ENCODE results near the gene PRLR. TPM values are rescaled to one million over a fixed set of nuclear protein-coding genes. Genes with fewer than 3 reads are reported as not detected.
"Not testable (repeated sequence)": the region's sequence is repeated elsewhere in the genome, so short reads cannot be mapped to it uniquely, and the experiment has no call there.

Gene PRLR
- total RNA-seq, 1 donor: under 0.01 TPM

DNA sequence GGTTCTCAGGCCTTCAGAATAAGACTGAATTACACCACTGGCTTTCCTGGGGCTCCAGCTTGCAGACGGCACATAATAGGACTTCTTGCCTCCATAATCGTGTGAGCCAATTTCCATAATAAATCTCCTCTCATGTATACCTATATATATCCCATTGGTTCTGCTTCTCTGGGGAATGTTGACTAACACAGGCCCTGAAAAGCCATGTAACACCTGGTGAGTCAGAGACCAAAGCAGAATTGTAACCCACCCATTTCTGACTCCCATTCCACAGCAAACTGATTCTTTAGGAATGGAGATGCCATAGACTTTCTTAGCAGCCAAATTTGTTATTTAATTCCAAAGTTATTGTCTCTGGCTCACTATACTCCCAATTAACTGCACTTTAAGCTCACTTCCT is 97.1 kb downstream of the PRLR start:
- no peak for DNase-seq (ENCODE audit: low read depth in 2 of 3, low spot score in 2 of 3)

GRCh38 chr5:35131723-35132122 is 98.6 kb downstream of the PRLR start:
- DNase-seq (ENCODE audit: low read depth in 2 of 3, low spot score in 2 of 3): no peak

DNA sequence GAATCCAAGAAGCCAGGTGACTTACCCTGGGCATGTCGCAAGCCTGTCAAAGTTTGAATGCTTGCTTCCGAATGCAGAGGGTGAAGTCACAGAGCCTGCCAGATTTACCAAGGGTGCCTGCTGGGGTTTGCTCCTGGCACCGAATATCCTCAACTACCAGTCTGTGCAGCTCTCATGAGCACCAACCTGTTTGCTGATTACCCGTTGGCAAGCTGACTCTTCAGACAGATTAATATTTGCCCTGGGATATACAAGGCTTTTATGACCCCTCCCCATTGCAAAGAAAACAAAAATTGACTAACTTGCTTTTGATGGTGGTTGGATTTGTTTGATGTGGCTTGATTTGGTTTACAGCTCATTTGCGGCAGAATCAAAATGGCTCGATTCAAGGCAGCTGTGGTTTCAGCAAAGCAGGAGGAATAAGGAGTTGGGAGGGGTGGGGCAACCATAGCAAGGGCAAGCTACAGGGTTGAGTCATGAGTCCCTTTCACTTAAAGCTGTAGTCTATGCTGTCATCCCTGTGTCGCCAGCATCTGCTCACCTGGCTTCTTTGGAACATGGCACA is 100.3 kb downstream of the PRLR start:
- DNase-seq (ENCODE audit: low read depth in 2 of 3, low spot score in 2 of 3): no peak

DNA sequence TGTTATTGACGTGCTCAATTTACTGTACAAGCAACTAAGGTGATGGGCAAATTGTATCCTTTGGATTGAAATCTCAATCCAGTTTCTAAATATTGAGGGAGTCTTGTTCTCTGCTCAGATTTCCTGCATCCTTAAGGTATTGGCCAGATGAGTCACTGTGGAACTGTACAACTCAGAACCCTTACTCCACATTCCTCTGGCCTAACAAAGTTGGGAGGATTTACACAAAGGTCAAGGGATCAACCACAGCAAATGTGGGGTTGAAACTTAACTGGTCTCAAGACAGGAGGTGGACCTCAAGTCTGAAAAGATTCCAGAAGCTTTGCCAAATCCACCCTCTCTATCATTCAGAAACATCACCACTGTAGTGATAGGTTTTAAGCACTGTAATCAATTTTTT is 101.0 kb downstream of the PRLR start:
- no peak for DNase-seq (ENCODE audit: low read depth in 2 of 3, low spot score in 2 of 3)

- DNase-seq (ENCODE audit: low read depth in 2 of 3, low spot score in 2 of 3): no peak
Observed at GRCh38 chr5:35127006-35127405, 103.3 kb downstream of the PRLR start.

DNA sequence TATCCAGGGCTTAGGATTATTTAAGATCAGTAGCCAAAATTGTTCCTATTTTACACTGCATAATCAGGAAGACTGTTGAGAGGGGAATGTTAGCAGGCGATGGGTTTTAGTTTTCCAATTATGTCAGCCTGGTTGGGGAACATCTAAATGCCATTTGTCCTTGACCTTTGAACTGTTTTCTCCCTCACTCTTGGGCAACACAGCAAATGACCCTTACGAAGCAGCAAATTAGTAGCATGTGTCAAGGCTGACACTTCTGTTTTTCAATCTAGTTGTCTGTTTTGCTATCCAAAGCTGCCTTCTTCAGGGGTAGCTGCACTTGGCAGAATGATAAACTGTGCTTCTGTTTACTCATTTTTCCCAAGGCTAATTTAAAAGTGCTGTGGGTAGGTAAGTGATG is 104.5 kb downstream of the PRLR start:
- DNase-seq (ENCODE audit: low read depth in 2 of 3, low spot score in 2 of 3): no peak

GRCh38 chr5:35124932-35125331 is 105.4 kb downstream of the PRLR start:
- DNase-seq (ENCODE audit: low read depth in 2 of 3, low spot score in 2 of 3): no peak

DNA sequence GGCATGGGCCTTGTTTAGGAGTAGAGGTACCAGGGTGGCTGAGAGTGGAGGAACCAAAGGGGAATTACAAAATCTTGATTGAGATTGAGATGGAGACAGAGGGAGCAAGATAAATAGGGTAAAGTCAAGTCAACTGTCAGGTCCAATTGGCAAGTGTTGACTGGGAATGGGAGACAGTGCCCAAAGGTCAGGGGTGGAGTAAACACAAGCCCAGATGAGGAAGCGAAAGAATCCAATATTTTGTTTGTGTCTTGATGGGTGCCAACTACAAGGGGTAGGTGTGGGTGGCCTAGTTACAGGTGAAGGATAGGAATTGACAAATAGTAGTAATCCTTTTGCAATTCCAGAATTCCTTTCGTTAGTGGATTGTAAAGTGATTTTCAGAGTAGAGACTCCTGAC is 107.5 kb downstream of the PRLR start:
- no peak for DNase-seq (ENCODE audit: low read depth in 2 of 3, low spot score in 2 of 3)

GRCh38 chr5:35120715-35121114 is 109.6 kb downstream of the PRLR start:
- no peak for DNase-seq (ENCODE audit: low read depth in 2 of 3, low spot score in 2 of 3)

DNA sequence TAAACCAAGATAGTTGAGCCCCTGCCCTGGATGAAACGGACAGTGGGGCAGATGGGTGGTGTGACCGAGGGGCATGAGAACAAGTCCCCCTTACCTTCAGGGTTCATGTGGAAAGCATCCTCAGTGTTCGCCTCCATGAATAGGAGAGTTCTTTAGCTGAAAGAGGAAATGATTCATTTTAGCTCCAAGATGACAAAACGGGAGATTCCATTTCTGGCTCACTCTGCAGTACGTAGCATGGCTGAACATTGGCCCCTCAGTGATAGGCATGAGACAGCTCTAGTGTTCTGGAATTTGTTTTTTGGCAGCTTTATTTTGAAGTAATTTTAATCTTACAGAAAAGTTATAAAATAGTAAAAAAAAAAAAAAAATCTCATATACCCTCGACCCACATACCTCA is 112.3 kb downstream of the PRLR start:
- DNase-seq (ENCODE audit: low read depth in 2 of 3, low spot score in 2 of 3): no peak

- DNase-seq (ENCODE audit: low read depth in 2 of 3, low spot score in 2 of 3): no peak
Observed at GRCh38 chr5:35115920-35116319, 114.4 kb downstream of the PRLR start.

DNA sequence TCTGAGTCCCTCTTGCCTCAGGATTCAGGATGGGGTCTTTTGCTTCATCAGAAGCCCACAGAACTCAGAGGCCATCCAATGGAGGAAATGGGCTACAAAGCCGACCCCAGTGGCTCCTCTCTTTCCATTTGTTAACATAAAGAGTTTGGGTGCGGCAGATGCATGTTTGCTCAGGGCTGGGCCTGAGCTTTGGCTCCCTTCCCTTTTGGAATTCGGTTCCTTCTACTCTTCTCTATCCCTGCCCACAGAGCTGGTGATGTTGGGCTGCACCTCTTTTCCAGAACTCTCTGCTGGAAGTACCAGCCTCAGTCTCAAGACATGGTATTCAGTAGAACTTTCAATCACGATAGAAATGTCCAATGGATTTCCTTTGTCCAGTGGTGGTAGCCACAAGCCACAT is 115.6 kb downstream of the PRLR start:
- no peak for DNase-seq (ENCODE audit: low read depth in 2 of 3, low spot score in 2 of 3)

DNA sequence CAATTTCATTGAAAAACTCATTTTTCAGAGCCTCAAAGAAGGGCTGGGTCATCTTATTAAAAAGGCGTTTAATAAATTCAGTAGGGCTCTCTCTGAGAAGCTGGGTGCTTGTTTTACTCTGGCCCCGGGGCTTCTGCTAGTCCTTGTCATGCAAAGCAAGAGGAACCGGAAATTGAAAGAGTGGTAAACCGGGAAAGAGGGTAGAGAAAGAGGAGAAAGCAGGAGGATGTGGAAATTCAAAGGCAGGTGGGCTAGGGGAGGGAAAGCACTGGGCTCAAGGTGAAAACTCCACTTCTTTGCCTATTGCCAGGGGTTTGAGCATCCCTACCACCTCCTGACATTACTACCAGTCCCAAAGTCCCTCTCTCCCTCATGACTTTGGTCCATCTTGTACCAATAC is 118.0 kb downstream of the PRLR start:
- no peak for DNase-seq (ENCODE audit: low read depth in 2 of 3, low spot score in 2 of 3)

- not testable (repeated sequence) for DNase-seq (ENCODE audit: low read depth in 2 of 3, low spot score in 2 of 3)
Observed at GRCh38 chr5:35104550-35104949, 125.7 kb downstream of the PRLR start.

DNA sequence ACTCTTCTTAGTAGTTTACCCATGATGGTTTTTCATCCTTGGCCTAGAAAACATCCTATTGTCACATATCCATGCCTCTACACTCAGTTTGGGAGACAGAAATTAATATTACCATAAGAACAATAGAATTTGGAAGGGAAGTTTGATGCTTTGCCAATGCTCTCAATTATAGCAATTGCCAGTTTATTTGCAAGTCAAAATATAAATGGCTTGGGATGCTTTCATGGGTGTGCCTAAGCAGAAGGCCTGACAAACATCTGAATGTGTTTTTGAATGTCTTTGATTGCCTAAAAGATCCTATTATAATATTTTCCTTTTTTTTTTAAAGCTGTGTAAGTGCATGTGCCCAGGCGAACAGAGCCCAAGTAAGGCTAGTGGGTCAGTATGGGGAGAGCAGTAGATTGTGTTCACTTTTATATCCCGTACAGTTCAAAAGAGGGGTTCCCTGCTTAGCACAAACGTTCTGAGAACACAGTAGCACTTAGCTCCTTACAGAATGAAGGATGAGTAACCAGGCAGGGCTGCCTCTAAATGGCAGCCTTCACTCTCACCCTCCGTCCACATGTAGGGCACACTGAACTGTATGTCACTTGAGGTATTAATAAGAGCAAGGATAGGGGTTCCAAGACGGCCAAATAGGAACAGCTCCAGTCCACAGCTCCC is 126.5 kb downstream of the PRLR start:
- DNase-seq (ENCODE audit: low read depth in 2 of 3, low spot score in 2 of 3): no peak

- DNase-seq (ENCODE audit: low read depth in 2 of 3, low spot score in 2 of 3): not testable (repeated sequence)
Observed at GRCh38 chr5:35101720-35102119, 128.6 kb downstream of the PRLR start.

GRCh38 chr5:35101016-35101415 is 129.3 kb downstream of the PRLR start:
- no peak for DNase-seq (ENCODE audit: low read depth in 2 of 3, low spot score in 2 of 3)

GRCh38 chr5:35098214-35098613 is 132.1 kb downstream of the PRLR start:
- no peak for DNase-seq (ENCODE audit: low read depth in 2 of 3, low spot score in 2 of 3)

DNA sequence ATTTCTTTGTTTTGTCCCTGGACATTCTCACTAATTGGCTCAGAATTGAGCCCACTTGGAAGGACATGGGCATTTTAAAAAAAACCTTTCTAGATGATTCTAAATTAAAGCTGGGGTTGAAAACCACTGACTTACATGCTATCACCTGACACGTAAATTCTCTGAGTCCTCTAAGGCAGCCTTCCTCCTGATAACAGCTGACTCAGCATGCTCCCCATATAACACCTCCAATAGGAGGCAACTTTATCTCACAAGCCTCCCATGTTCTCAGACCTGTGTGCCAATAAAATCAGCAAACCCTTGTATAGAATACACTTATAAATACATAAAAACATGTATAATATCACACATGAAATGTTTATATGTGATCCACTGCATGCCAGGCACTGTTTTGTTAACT is 133.4 kb downstream of the PRLR start:
- DNase-seq (ENCODE audit: low read depth in 2 of 3, low spot score in 2 of 3): no peak

- no peak for DNase-seq (ENCODE audit: low read depth in 2 of 3, low spot score in 2 of 3)
Observed at GRCh38 chr5:35096216-35096615, 134.1 kb downstream of the PRLR start.

DNA sequence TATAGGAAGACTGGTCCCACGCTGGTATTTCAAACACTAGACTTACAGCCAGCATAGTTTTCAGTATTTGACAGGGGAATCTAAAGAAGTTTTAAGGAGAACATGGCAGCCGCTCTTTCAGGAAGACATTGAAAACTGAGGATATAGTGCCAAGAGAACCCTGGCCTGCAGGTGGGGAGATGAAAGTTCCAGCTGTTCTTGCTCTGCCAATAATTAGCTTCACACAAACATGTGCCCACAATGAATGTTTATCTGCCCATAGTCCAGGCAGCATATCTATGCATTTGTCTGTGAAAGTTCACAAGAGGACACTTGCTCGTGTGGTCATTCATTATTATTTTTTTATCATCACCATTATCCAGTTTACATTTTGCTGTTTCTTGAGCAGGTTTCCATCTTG is 134.9 kb downstream of the PRLR start:
- DNase-seq (ENCODE audit: low read depth in 2 of 3, low spot score in 2 of 3): no peak

DNA sequence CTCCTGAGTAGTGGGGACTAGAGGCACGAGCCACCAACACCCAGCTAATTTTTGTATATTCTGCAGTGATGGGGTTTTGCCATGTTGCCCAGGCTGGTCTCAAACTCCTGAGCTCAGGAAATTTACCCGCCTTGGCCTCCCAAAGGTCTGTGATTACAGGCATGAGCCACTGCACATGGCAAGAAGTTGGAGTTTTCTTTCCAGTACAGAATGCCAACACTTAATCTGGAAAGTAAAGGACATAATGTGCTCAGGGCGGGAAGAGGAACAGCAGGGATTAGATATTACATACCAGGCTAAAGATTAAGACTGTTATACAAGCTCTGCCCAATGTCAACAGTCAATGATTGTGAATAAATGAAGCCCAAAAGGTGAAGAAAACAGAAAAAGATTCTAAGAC is 135.3 kb downstream of the PRLR start:
- DNase-seq (ENCODE audit: low read depth in 2 of 3, low spot score in 2 of 3): no peak

DNA sequence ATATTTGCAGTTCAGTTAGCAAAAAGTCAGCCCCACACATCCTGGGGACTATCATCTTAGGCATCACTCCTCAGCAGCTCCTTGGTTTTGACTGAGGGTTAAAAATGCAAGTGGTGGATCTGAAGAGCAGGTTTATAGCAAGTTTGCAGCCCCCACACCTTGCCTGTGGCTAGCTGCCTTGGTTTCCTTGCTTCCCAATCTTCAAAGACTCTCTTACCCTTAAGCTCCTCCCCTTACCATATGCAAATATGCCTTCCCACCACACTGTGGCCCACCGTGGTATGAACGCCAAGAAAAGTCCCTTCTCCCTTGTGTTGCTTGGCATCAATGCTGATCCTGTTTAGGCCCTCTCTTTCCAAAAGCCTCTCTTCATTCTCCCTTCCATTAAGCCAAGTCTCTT is 137.6 kb downstream of the PRLR start:
- no peak for DNase-seq (ENCODE audit: low read depth in 2 of 3, low spot score in 2 of 3)

Measured in hematopoietic multipotent progenitor cell (in vitro differentiated cells).